Coronary artery (tissue), 2 donors: ENCODE data around the gene MAPKAP1.
A peak's percentile ranks its signal among the peaks of the same experiment; 100 is the strongest.

Experiments used
- DNase-seq: peaks from one replicate; pipeline ENCODE4 v3.0.0-alpha.2; 2017; ENCODE audit warnings: low spot score
- H3K27ac ChIP-seq, 2 donors: fragments of 200-600 bp; sonication (generic); one replicate each; pipeline ENCODE4 v1.5.1; 2016 to 2019
- H3K4me3 ChIP-seq: fragments of 200-600 bp; sonication (generic); 2 replicates; pipeline ENCODE4 v1.5.1; 2016; ENCODE audit warnings: mild to moderate bottlenecking, moderate library complexity
- TF ChIP-seq, protein P1 (sequence below): fragments of 200-600 bp; sonication (generic); IDR thresholded peaks from one replicate; pipeline ENCODE4 v1.5.1; 2019; ENCODE audit warnings: antibody characterized with exemption

Gene MAPKAP1

DNA sequence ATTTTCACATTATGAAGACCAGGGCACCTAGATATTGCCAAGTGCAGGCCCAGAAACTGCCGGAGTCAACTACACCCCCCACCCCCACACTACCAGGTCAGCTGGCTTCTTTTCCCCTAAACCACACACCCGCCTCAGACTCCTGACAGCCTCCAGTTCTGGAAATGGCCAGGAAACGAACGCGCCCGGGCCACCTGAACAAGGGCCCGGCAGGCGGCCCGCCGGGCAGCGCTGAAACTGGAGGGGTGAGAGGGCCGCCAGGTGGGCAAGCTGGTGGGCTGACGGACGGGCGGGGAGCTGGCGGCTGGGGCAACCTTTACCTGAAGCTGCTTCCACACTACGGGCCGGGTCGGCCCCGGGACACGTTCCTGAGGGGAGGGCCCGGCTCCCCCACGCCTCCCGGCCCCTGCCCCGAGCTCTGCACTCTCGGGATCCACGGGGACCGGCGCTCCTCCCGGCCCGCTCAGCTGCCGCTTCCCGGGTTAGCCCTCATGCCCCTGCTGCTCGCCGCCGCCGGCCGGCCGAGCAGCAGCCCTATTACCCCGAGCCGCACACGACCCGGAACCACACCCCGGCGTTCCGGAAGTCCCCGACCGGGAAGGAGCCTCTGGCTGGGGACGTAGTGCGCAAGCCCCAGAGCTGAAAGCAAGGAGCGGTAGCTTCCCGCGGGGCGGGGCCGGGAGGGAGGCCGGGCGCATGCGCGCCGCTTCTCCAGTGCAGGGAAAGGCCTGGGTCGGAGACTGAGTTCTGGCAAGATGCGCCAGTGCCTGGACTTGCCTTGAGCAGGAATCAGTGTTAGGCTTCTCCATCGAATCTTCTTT, at the start of gene MAPKAP1:
MAPKAP1 (minus strand) TSS at position 558 of the 821 bp plus-strand sequence. CDS start 34,634 bp downstream, outside the sequence.
- Histone ChIP-seq H3K4me3 (peak within 1 kb of the TSS; percentile 86), H3K27ac (peak within 1 kb of the TSS; percentile 76 to 77)
- DNase-seq: peak; percentile 96
- TF ChIP-seq, protein P1, sequence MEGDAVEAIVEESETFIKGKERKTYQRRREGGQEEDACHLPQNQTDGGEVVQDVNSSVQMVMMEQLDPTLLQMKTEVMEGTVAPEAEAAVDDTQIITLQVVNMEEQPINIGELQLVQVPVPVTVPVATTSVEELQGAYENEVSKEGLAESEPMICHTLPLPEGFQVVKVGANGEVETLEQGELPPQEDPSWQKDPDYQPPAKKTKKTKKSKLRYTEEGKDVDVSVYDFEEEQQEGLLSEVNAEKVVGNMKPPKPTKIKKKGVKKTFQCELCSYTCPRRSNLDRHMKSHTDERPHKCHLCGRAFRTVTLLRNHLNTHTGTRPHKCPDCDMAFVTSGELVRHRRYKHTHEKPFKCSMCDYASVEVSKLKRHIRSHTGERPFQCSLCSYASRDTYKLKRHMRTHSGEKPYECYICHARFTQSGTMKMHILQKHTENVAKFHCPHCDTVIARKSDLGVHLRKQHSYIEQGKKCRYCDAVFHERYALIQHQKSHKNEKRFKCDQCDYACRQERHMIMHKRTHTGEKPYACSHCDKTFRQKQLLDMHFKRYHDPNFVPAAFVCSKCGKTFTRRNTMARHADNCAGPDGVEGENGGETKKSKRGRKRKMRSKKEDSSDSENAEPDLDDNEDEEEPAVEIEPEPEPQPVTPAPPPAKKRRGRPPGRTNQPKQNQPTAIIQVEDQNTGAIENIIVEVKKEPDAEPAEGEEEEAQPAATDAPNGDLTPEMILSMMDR: no peak

DNA sequence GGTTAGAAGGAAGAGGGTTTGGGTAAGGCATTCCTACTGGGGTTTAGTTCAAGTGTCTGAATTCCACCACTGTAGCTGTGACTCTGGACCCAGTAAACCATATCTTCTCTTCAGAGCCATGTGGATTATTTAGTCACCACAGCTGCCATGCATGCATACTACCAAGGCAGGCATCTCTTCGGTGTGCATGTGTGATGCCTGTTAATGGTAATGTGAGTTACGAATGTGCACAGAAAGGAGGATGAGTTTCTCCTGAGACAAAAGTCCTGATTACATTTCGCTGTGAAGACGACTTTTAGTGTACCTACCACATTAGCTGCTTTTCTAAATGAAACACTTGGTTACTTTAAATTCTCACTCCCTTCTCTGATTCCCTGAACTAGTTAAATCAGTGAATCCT, 49.5 kb upstream of the MAPKAP1 start:
- TF ChIP-seq, protein P1: no peak
- no peak overlapping the region for H3K27ac ChIP-seq
- H3K4me3 ChIP-seq: no peak overlapping the region
- DNase-seq: no peak

DNA sequence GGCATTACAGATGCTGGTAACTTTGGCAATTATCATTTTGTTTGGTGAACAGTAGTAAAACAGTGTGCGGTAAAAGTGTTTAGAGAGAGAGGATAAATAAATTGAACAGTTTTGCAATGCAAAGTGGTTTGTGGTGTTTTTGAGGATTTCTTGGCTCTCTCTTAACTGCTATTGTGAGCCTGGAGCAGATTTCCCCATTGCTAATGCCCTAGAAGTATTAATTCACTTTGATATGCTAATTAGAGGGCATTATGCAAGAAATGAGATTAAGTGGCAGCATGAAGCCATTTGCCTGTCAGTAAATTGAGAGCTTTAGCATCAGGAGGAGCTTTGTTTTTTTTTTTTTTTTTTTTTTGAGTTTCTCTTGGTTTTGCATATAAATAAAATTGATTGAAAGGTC, 48.3 kb upstream of the MAPKAP1 start:
- TF ChIP-seq, protein P1: no peak
- no peak for DNase-seq
- H3K4me3 ChIP-seq: no peak overlapping the region
- H3K27ac ChIP-seq: no peak overlapping the region

DNA sequence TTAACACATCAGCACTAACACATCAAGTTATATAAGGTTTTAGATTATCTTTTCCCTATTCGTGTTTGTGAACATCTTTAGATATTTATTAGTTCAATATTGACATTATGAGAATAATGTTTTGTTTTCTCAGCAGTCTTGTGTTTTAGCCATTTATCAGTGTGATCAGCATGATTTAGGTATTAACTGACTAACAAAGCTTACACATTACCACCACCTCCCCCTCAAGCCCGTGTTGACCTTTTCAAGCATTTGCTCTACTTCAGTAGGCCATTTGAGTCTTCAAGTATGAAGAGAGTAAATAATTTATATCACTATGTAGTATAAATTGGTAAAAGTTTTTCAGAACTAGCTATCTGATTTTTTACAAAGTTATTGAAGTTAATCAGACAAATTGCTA, 47.1 kb upstream of the MAPKAP1 start:
- no peak for DNase-seq
- TF ChIP-seq, protein P1: no peak
- H3K27ac ChIP-seq: no peak overlapping the region
- H3K4me3 ChIP-seq: no peak overlapping the region

DNA sequence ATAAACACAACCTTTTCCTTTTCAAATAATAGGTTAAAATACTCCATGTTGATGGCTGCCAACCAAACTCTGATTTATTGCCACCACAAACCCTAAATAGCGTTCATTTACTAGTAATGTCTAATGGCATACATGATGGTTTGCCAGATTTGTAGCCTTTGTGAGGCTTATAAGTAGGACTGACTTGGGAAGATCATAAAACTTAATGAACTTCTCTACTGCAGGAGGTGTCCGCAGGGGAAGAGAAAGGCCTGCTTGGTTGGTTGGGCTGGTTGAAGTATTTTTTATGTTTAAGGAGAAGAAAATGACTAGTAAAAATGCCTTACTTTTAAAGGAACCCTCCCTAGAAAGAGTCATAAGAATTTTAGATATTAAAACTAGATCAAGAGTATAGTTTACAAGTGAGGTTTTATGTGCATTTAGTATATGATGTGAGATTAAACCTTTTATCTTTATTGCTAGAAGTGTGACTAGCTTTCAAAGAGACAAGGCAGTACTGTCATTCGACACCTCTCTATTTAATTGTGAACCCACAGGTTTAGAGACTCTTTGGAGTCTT, 45.1 kb upstream of the MAPKAP1 start:
- Histone ChIP-seq H3K4me3 (no peak overlapping the region), H3K27ac (no peak overlapping the region)
- DNase-seq: no peak
- TF ChIP-seq, protein P1: no peak

DNA sequence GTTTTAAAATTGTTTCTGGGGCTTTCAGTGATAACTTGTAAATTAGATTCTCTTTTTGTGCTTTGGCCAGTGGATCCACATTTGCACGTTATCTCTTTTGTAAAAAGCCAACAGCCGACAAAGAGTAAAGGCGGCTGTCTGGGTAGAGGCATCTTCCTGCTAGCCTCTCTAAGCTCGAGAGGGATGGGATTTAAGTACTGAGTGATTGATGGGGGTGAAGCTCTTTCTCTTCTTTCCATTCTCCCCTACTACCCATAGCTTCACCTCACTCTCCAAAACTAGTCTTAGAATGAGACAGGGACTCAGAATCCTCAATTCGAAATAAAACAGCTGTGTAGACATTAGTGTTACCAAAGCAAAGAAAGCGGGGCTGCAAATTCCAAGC, 43.6 kb upstream of the MAPKAP1 start:
- H3K27ac ChIP-seq: peak overlapping the region in 1 of 2 donors; percentile 1
- H3K4me3 ChIP-seq: peak overlapping the region; percentile 26
- TF ChIP-seq, protein P1: no peak
- DNase-seq: no peak
